MCF 10A (cell line): ENCODE data around the gene BIK. TPM values are rescaled to one million over a fixed set of nuclear protein-coding genes. Genes with fewer than 3 reads are reported as not detected.

Source experiments
- BruUV-seq: library from RNA; stranded (reverse); fragments of 400-500 nt; replicated peaks from 2 replicates; lab custom pipeline; 2021; lab: Mats Ljungman, UMichigan
- CTCF ChIA-PET: fragments of 300-600 bp; sonication (Branson Sonifier 250); formaldehyde crosslinking; extraction: SDS; loops from one replicate; lab custom pipeline; 2021; ENCODE audit warnings: antibody characterized with exemption, inconsistent platforms; lab: Yijun Ruan, JAX
- POLR2A ChIA-PET: fragments of 300-600, 350-650 bp; sonication (Branson Sonifier 250); formaldehyde crosslinking; extraction: SDS; loops from one replicate; lab custom pipeline; 2020; ENCODE audit warnings: antibody characterized with exemption, inconsistent platforms; lab: Yijun Ruan, JAX
- DNase-seq: peaks from one replicate; pipeline ENCODE4 v3.0.0-alpha.2; 2018; ENCODE audit not compliant: unreplicated experiment
- H3K27ac Mint-ChIP-seq: one replicate; pipeline ENCODE4 v1.8.0; 2022; ENCODE audit warnings: mild to moderate bottlenecking, low read depth, mixed read lengths; ENCODE audit not compliant: unreplicated experiment
- H3K27me3 Mint-ChIP-seq: one replicate; pipeline ENCODE4 v1.8.0; 2022; ENCODE audit warnings: mixed read lengths; ENCODE audit not compliant: insufficient read depth, unreplicated experiment
- H3K36me3 Mint-ChIP-seq: one replicate; pipeline ENCODE4 v1.8.0; 2022; ENCODE audit warnings: mild to moderate bottlenecking, moderate library complexity, mixed read lengths; ENCODE audit not compliant: insufficient read depth, unreplicated experiment
- H3K4me1 Mint-ChIP-seq: one replicate; pipeline ENCODE4 v1.8.0; 2022; ENCODE audit warnings: mixed read lengths; ENCODE audit not compliant: insufficient read depth, unreplicated experiment
- H3K4me3 Mint-ChIP-seq: one replicate; pipeline ENCODE4 v1.8.0; 2022; ENCODE audit warnings: mild to moderate bottlenecking, moderate library complexity, mixed read lengths; ENCODE audit not compliant: unreplicated experiment
- H3K9me3 Mint-ChIP-seq: one replicate; pipeline ENCODE4 v1.8.0; 2022; ENCODE audit warnings: mixed read lengths; ENCODE audit not compliant: unreplicated experiment
- CTCF ChIP-seq: fragments of 200-600 bp; IDR thresholded peaks from one replicate; pipeline ENCODE4 v1.8.0; 2022; ENCODE audit warnings: antibody characterized with exemption, mild to moderate bottlenecking; ENCODE audit not compliant: unreplicated experiment
- intact Hi-C: fragments of 100-400 bp; cut with micrococcal nuclease; formaldehyde crosslinking; loops from 2 replicates; pipeline ENCODE4 v1.14.1; 2022
- total RNA-seq: library from RNA; stranded (reverse); gene quantifications from 2 replicates; pipeline ENCODE4 v1.2.3, GENCODE V29; 2022

BIK gene
- total RNA-seq, 1 experiment from 2014 or later = 10.0 TPM

GRCh38 chr22:43129426-43130425 lies 19.2 kb downstream of the BIK start:
- ChIA-PET CTCF (interaction anchor here (0.6 to 0.7 kb wide), 2 partner anchors 151 to 339 kb away, joined by 3 read pairs; no protein-coding TSS in a partner anchor), POLR2A (interaction anchor here (0.6 to 0.7 kb wide), 3 partner anchors 16 to 602 kb away, joined by 3 read pairs; no protein-coding TSS in a partner anchor)
- peaks cover 28% of the 10 kb centered on the region for H3K4me1 Mint-ChIP-seq
- peak overlapping the region; percentile 19 for H3K27ac Mint-ChIP-seq
- TF ChIP-seq CTCF = no peak
- DNase-seq = no peak
- H3K36me3 Mint-ChIP-seq = peaks cover 53% of the 10 kb centered on the region
- BruUV-seq = no TSS peak
- intact Hi-C loops = no loop called here
- no peak overlapping the region for H3K4me3 Mint-ChIP-seq
- H3K9me3 Mint-ChIP-seq = no peaks in the 10 kb centered on the region
- H3K27me3 Mint-ChIP-seq = no peaks in the 10 kb centered on the region

- H3K9me3 Mint-ChIP-seq = no peaks in the 10 kb centered on the region
- H3K36me3 Mint-ChIP-seq = peaks cover 70% of the 10 kb centered on the region
- no peaks in the 10 kb centered on the region for H3K27me3 Mint-ChIP-seq
- no peak overlapping the region for H3K27ac Mint-ChIP-seq
- CTCF ChIA-PET = no interaction called here
- no peak for TF ChIP-seq CTCF
- no peak overlapping the region for H3K4me3 Mint-ChIP-seq
- DNase-seq = no peak
- intact Hi-C loops = no loop called here
- peaks cover 20% of the 10 kb centered on the region for H3K4me1 Mint-ChIP-seq
- POLR2A ChIA-PET = no interaction called here
- no TSS peak for BruUV-seq
Measured at GRCh38 chr22:43131773-43132501, 21.4 kb downstream of the BIK start.

DNA sequence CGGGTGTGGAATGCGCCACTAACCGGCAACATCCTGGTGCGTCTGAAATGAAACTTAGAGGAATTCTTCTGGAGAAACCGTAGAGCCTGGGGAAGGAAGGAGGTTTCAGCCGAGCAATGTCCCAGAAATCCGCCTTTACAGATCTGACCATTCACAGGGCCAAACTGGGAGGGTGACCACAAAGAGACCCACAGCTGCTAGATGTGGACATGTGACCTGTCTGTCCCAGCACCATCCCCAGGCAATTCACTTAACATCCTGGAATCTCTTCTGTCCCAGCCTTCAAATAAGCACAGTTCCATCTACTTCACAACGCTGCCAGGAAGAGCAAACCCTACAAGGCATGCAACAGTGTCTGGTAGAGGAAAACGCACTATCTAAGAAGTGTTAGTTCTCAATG lies 22.9 kb downstream of the BIK start:
- TF ChIP-seq CTCF = no peak
- POLR2A ChIA-PET = no interaction called here
- intact Hi-C loops = no loop called here
- no TSS peak for BruUV-seq
- no peaks in the 10 kb centered on the region for H3K27me3 Mint-ChIP-seq
- DNase-seq = no peak
- H3K36me3 Mint-ChIP-seq = peaks cover 76% of the 10 kb centered on the region
- peaks cover 9% of the 10 kb centered on the region for H3K4me1 Mint-ChIP-seq
- H3K27ac Mint-ChIP-seq = no peak overlapping the region
- no peak overlapping the region for H3K4me3 Mint-ChIP-seq
- H3K9me3 Mint-ChIP-seq = no peaks in the 10 kb centered on the region
- CTCF ChIA-PET = no interaction called here

GRCh38 chr22:43134553-43134952 lies 24.0 kb downstream of the BIK start:
- Mint-ChIP-seq H3K27me3 (no peaks in the 10 kb centered on the region), H3K9me3 (no peaks in the 10 kb centered on the region), H3K36me3 (peaks cover 77% of the 10 kb centered on the region), H3K4me3 (no peak overlapping the region), H3K27ac (no peak overlapping the region), H3K4me1 (no peaks in the 10 kb centered on the region)
- CTCF ChIA-PET = no interaction called here
- intact Hi-C loops = no loop called here
- no peak for DNase-seq
- no peak for TF ChIP-seq CTCF
- POLR2A ChIA-PET = interaction anchor here (0.8 kb wide), 1 partner anchor 13 kb away, joined by 3 read pairs; no protein-coding TSS in a partner anchor
- no TSS peak for BruUV-seq
